GM18868 (cell line): ENCODE data around the gene TPST2.

Source experiments
- ATAC-seq: cut with Tn5 transposase; IDR thresholded peaks from one replicate; pipeline ENCODE4 v1.9.1; 2021; ENCODE audit warnings: mild to moderate bottlenecking, moderate library complexity; ENCODE audit not compliant: unreplicated experiment

TPST2 gene

GRCh38 chr22:26558248-26558895 is 31.6 kb downstream of the TPST2 start:
- no peak for ATAC-seq

GRCh38 chr22:26556904-26557303 is 33.0 kb downstream of the TPST2 start:
- ATAC-seq, result no peak

DNA sequence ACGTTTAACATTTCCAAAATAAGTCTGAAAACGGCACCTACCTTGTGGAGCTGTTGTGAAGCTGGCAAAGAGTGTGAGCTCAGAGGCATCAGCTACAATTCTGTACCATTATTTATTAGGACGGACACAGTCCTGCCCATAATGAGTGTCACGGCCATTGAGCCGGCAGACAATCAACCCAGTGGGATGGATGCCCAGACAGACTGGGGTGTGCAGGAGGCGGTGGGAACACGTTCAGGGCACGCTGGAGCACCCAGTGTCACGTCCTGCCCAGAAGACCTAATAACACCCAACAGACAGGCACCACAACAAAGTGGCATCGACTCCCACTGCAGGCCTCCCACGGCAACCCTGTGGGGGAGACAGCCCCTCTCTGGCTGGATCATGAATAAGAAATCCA is 34.5 kb downstream of the TPST2 start:
- ATAC-seq, result no peak

GRCh38 chr22:26554956-26555355 is 35.0 kb downstream of the TPST2 start:
- ATAC-seq, result no peak

GRCh38 chr22:26553056-26553752 is 36.7 kb downstream of the TPST2 start:
- ATAC-seq, result no peak

GRCh38 chr22:26552466-26552865 is 37.5 kb downstream of the TPST2 start:
- no peak for ATAC-seq

- no peak for ATAC-seq
Observed at GRCh38 chr22:26551568-26551967, 38.4 kb downstream of the TPST2 start.

GRCh38 chr22:26550498-26551033 is 39.4 kb downstream of the TPST2 start:
- no peak for ATAC-seq

- ATAC-seq, result no peak
Observed at GRCh38 chr22:26549902-26550497, 39.9 kb downstream of the TPST2 start.

- no peak for ATAC-seq
Observed at GRCh38 chr22:26548984-26549383, 40.9 kb downstream of the TPST2 start.

DNA sequence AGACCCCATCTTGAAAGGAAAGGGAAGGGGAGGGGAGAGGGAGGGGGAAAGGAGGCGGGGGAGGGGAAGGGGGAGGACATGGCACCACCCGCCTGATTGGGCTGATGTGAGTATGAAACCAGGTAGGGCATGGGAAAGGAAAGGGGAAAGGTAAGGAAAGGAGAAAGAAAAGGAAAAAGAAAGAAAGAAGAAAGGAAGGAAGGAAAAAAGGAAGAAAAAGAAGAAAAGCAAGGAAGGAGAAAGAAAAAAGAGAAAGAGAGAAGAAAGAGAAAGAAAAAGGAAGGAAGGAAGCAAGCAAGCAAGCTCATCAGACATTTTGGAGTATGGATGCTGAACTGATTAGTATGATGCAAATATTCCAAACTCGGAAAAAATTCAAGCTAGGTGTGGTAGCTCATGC is 41.6 kb downstream of the TPST2 start:
- ATAC-seq, result no peak

GRCh38 chr22:26547837-26548236 is 42.1 kb downstream of the TPST2 start:
- ATAC-seq, result no peak

DNA sequence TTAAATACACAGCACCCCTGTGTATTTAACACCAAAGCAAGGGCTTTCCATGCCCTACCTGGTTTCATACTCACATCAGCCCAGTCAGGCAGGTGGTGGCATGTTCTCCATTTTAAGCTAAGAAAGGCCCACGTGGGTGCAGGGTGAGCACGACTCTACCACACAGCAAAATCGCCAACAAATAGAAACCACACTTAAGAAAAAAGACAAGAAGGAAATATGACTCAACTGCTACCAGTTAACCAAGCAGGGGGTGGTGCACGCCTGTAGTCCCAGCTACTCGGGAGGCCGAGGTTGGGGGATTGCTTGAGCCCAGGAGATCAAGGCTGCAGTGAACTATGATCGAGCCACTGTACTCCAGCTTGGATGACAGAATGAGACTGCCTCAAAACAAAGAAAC is 42.5 kb downstream of the TPST2 start:
- ATAC-seq, result no peak

DNA sequence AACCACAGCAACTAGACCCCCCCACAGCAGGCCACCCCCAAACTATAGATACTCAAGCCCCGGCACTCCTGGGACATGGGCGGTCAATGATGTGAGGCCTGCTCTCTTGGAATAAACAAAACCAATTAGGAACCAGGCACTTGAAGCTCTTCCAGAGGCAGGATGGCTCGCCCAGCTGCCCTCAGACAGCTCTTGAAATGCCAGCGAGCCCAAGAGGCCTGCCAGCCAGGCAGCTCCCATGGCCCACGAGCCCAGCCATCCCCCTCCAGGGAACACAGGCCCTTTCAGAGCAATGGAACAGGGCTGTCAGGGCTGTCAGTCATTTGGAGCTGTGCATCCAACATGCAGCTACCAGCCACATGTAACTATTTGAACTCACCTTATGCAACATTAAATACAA is 43.6 kb downstream of the TPST2 start:
- ATAC-seq, result no peak

DNA sequence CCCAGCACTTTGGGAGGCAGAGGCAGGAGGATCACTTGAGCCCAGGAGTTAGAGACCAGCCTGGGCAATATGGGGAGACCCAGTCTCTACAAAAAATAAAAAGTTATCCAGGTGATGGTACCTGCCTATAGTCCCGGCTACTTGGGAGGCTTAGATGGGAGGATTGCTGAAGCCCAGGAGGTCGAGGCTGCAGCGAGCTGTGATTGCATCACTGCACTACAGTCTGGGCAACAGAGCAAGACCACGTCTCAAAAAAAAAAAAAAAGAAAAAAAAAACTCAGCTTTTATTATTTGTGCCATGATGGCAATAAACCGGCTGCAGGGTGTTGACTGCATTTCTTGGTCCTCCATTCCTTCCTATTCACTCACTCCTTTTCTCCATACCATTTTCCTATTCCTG is 44.1 kb downstream of the TPST2 start:
- ATAC-seq, result no peak

DNA sequence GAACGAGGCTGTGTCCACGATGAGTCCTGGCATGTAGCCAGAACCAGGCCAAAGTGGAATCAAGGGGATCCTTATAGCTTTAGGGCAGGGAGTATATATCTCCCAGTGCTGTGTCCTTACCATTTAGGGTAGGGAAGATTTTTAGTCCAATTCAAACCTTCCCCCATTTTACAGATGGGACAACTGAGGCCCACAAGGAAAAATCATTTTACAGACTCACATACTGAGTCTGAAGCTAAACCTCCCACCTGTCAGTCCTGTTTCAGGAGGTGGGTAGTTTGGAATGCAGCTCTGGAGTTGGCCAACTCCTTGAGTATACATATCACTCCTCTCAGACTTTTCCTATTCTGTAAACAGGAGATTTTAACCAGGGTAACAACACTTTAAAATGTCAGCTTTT is 44.5 kb downstream of the TPST2 start:
- ATAC-seq, result no peak

DNA sequence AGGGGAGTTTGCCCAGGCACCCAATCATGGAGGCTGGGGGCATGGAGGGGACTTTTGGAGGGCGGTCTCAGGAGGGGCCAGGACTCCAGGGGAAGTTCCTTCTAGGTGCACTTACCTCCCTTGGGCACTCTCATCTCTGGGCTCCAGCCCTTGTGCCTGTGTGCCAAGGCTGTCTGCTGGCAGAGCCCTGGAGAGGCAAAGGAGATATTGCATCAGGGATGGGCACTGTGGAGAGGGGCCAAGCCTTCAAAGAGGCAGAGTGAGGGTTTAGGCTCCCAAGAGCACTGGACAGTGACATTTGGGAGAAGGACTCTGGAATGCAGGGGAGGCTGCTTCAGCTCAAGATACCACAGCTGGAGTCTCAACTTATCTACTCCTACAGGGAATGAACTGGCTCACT is 45.4 kb downstream of the TPST2 start:
- ATAC-seq, result no peak

DNA sequence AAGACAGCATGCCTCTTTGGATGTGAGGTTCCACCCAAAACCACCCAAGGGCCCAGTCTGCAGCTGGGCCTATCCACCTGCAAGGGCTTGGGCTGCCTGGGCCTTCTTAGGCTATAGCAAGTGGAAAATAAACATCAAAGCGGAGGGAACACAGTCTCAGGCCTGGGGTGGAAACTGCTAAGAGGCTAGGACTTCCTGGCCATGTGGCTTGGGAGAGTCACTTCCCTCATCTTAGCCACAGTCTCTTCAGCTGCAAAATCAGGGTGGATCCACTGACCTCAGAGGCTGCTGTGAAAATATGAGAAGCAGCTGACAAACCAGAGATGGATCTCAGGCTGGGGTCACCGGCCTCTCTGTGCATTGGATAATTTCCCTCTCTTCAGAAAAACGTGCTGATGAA is 47.1 kb downstream of the TPST2 start:
- ATAC-seq, result no peak

GRCh38 chr22:26541167-26541819 is 48.6 kb downstream of the TPST2 start:
- ATAC-seq, result no peak

DNA sequence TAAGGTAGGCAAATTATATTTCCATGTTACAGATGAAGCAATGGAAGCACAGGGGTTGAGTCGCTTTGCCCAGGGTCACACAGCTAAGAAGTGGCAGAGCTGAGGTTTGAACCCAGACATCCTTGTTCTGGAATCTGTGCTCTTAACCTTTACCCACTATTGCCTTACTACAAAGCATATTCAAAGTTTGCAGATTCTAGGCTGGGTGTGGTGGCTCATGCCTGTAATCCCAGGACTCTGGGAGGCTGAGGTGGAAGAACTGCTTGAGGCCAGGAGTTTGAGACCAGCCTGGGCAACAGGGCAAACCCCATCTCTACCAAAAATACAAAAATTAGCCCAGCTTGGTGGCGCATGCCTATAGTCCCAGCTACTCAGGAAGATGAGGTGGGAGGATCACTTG is 49.8 kb downstream of the TPST2 start:
- no peak for ATAC-seq

DNA sequence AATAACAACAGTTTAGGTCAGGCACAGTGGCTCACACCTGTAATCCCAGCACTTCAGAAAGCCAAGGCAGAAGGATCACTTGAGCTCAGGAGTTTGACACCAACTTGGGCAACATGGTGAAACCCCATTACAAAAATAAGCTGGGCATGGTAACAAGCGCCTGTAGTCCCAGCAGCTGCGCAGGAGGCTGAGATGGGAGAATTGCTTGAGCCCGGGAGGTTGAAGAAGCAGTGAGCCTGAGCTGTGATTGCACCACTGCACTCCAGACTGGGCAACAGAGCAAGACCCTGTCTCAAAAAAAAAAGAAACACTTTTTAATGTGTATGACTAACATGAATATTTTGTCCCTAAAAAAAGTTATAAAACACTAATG is 53.2 kb downstream of the TPST2 start:
- ATAC-seq, result no peak
